Anterior cingulate cortex (tissue), 58 donors: Measurements from ENCODE around the gene DOK4.

Source experiments
- DNase-seq, 58 donors: peaks; one replicate each; lab custom pipeline; 2025; lab: John Stamatoyannopoulos, UW

DOK4 gene

DNA sequence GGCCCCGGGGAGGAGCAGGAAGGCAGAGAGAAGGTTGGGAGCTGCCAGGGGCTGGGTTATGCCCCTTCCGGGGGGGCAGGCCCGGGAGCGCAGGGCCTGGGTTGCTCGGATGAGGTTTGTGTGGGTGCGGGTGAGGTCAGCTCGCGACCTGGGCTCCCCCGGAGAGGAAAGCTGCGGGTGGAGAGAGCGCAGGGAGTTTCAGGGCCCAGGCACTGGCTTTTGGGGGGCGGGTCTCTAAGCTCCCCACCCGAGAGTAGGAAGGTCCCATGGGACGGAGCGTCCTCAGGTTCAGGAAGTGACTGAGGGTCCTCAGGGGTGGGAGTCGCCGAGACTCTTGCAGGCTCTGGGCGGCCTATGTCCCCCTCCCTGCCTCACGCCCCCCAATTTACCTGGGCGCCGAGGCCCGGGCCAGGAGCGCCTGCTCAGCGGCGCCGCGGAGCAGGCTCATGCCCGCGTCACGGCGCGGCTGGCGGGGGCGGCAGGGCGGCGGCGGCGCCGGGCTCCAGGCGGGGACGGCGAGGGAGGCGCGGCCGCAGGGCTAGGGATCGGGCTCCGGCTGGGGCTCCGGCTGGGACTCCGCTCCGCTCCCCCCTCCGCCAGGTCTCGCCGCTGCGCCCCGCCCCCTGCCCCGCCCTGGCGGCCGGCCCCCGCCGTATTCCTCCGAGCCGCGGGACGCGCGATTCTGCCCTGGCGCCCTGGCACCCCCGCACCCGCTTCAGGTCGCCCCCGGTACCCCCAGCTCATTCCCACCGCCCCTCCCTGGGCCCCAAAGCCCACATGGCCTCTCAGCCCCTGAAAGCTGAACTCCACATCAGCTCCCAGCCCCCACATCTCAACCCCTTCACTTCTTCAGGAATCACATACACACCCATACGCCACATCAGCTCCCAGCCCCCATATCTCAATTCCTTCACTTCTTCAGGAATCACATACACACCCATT is at the start of gene DOK4:
Gene DOK4 (minus strand): TSS at position 578 of the 942 bp plus-strand sequence. CDS start 6,986 bp downstream, outside the sequence.
- DNase-seq, result peak in 45 of 58 donors; percentile 21 to 85 (median 51)

GRCh38 chr16:57535680-57536305 is 49.5 kb upstream of the DOK4 start:
- peak in 57 of 58 donors; percentile 17 to 91 (median 75) for DNase-seq

DNA sequence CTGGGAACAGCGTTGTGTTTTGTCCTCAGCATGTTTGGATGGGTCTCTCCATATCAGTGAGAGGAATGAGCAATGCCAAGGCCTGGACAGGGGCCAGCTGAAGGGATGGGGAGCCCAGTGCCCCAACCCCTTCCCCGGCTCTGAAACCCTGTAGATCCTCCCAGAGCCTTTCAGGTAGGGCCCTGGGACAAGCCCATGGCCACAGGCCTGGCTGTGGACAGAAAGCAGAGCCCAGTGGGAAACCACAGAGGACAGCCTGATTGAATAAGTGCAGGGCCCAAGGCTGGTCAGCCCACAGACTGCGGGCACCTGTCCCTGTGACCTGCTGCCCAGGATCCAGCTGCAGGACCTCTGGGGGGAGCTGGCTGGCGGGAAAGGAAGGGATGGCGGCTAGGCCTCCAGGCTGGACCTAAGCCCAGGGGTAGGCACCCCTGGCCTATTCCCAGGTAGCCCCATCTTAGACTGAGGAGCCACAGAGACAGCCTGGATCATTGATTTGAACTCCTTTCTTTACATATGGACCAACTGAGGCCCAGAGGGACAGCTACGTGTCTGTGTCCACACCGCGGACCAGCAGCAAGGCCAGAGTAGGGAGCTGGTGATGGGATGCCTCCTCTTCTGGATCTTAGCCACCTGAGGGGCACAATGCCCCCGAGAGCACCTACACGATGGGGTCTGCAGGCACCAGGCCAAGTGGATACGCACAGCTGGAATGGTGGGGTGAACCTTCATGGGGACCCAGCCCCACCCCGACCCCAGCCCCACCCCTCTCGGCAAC is 48.8 kb upstream of the DOK4 start:
- DNase-seq, result no peak

DNA sequence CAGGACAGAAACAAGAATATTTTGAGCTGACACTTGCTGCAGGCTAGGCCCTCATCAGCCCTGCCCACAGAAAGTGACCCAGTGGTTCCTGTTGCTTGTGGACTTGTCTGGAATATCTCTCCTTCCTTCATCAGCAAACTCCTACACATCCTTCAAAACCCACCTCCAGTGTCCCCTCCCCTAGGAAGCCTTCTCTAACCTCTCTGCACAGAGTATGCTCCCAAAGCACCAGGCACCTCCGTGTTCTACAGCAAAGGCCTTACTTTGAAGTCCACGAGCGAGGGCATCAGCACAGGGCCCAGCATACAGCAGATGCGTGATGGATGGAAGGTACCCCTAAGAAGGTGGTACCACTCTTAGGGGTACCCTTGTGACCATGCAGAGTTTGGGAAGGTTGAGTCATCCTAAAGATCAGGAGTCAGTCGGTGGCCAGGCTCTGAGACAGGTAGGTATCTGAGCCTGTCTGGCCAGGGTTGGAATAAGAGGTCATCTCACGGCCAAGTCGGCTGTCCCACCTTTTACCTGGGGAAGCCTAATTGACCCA is 48.1 kb upstream of the DOK4 start:
- DNase-seq, result no peak

DNA sequence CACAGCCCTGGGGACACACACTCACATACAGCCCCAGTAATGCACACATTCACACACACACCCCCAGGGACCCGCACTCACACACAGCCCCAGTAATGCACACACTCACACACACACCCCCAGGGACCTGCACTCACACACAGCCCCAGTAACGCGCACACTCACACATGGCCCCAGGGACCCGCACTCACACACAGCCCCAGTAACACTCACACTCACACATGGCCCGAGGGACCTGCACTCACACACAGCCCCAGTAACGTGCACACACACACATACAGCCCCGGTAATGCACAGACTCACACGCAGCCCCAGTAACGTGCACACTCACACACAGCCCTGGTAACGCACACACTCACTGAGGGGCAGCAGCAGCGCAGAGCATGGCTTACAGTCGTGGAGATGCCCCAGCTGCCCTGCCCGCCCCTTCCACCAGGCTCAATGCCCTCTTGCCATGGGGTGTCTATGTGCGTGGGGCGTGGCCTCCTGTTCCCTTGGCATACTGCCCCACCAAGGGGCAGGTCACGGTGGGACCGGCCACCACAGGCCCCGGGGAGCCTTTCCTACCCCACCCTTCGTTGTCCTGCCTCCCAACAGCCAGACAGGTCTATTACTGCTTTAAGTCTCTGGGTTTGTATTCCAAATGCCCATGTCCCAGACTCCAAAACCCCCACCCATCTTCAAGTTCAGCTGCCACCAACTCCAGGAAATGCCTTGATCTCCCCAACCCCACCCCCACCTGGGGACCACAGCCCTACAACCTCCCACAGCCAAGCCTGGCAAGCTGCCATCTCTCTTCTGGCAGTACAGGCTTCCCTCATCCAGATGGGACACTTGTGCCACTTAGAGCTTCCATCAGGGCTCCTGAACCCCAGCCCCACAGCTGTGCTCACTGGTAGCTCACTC is 47.4 kb upstream of the DOK4 start:
- DNase-seq, result no peak

GRCh38 chr16:57532266-57532625 is 46.0 kb upstream of the DOK4 start:
- no peak for DNase-seq

- DNase-seq, result no peak
Observed at GRCh38 chr16:57531635-57532265, 45.5 kb upstream of the DOK4 start.

DNA sequence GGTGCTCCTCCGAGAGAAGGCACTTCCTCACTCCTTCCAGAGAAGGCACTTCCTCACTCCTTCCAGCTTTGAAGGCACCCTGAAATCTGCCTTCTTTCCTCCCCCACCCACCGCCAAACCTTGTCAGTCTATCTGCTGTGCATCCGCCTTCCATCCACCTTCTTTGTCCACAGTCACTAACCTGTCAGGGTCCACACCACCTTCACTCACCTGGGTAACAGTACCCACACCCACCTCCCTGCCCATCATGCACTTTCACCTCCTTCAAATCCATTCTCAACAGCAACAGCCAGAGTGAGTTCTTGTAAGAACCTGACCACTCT is 44.9 kb upstream of the DOK4 start:
- DNase-seq, result no peak

DNA sequence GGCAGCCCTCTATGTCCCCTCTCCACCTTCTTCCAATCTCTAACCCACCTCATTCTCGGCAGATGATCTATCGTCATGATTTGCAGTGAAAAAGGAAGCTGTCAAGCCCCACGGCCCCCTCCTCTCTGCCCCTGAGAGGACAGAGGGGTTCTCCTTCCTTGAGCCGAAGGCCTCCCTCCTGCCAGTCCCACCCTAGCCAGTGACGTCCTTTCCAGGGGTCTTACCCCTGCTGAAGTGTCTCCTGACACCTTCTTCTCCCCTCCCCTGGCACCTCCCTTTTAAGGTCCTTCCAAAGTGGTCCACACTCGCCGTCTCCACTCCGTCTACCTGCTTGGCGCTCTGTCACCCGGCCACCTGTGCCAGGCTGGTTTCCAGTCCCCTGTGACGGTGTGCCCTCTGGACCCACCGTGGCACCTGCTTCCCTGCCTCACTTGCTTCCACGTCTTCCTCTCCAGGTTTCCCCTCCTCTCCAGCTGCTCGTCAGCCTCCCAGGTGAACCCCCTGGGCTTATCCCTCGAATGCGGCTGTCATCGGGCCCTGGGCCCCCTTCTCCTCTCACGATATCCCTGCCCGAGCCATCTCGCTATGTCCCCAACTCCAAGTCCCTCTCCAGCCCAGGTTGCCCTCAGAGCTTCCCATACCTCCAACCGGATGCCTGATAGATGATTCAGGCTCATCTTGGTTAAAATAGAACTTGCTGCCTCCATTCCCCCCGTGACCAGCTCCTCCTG is 44.4 kb upstream of the DOK4 start:
- DNase-seq, result no peak

- no peak for DNase-seq
Observed at GRCh38 chr16:57530104-57530521, 43.8 kb upstream of the DOK4 start.

DNA sequence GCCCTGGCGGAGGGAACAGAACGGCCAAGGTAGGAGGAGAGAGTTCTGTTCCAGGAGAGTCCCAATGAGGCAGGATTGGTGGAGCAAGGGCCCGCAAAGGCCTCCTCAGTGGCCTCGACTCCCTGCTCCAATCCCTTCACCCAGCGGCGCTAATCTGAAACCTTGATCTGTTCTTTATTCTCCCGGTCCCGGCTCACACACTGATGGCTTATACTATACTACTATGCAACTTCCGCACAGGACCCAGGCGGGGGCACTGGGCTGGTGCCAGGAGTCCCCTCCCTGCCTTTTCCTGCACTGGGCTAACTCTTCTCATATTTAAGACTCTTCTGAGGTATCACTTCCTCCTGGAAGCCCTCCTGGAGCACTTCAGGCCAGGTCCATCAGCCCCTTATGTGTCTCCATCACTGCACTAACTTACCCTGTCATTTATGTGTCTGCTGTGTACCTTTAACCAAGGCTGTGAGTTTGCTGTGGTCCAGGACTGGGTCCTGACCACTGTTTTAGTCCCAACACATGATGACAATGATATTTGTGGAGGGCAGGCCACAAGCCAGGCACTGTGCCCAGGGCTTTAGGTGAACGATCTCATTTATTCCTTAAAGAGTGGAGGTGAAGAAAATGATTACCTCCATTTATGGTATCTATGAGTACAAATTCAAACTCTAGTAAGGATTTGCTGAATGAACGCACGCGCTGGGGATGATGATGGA is 43.3 kb upstream of the DOK4 start:
- DNase-seq, result no peak

DNA sequence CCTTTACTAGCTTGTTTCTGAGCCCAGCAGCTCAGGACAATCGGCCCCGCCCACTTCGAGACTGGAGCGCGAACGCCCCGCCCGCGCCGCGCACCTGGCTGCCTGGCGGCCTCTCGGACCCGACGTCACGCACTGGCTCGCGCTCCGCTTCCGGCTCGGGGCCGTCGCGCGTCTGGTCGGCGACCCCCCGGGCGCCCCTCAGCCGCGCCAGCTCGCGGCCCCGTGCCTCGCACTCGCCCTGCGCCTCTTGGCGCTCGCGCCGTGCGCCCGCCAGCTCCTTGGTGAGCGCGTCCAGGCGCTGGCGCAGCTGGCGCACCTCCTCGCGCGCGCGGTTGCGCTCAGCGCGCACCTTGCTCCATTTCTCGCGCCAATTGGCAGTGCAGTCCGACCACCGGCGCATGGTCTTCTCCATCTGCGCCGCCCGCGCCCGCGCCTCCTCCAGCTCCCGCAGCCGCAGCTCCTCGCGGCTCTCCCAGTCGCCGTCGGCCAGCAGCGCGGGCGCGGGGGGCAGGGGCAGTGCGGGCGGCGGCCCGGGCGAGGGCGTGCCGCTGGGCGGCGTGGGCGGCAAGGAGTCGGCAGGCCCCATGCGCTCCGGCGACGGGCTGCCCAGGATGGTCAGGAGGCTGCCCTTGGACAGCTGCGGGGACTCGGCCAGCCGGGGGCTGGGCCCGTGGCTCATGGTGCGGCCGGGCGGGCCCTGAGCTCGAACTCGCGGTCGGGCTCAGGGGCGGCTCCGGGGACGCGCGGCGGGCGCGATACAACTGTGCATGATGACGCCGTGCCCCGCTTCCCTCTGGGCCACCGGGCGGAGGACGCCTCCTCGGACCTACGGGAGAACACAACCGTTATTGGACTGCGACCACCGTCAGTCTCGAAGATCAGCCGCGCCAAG is 42.5 kb upstream of the DOK4 start:
- DNase-seq, result no peak

- DNase-seq, result no peak
Observed at GRCh38 chr16:57527610-57528360, 41.5 kb upstream of the DOK4 start.

DNA sequence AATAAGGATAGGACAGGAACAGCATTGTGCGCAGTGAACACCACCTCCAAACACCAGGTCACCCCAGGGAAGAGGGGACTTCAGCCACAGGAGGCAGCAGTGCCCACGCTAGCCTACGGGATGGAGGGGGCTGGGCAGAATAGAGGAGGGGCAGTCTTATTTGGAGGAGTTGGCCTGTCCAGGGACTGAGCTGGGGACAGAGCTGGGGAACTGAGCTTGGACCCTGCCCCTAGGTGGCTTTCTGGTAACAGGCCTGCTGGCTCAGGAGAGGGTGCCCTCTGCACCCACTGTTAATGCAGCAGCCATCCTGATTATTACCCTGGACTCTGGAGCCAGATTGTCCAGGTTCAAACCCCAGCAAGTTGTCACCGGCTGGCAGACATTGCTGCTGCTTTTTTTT is 40.7 kb upstream of the DOK4 start:
- DNase-seq, result no peak

GRCh38 chr16:57526498-57526897 is 40.2 kb upstream of the DOK4 start:
- DNase-seq, result no peak

DNA sequence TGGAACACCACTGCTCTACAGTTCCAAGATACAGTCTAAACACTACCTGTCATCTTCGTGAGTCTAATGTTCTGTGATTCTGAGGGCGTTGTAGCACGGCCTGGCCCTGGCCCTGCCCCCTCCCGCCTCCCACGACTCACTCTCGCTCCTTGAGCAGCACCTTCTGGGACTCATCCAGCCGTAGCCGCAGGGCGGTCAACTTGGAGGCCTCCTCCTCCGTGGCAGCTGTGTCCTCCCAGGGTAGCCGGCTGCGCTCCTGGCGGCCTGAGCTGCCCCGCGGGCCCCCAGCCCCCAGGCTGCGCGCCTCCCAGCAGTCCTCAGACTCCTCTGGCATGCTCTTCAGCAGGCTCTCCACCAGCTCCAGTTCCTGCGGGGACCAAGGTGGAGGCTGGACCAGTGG is 39.5 kb upstream of the DOK4 start:
- no peak for DNase-seq
